NCI-H2107 (cell line): ENCODE results near the gene INCA1.
"Not testable (repeated sequence)": the region's sequence is repeated elsewhere in the genome, so short reads cannot be mapped to it uniquely, and the experiment has no call there.

Source experiments
- DNase-seq: peaks from one replicate; lab custom pipeline; 2025; lab: John Stamatoyannopoulos, UW

INCA1 gene

DNA sequence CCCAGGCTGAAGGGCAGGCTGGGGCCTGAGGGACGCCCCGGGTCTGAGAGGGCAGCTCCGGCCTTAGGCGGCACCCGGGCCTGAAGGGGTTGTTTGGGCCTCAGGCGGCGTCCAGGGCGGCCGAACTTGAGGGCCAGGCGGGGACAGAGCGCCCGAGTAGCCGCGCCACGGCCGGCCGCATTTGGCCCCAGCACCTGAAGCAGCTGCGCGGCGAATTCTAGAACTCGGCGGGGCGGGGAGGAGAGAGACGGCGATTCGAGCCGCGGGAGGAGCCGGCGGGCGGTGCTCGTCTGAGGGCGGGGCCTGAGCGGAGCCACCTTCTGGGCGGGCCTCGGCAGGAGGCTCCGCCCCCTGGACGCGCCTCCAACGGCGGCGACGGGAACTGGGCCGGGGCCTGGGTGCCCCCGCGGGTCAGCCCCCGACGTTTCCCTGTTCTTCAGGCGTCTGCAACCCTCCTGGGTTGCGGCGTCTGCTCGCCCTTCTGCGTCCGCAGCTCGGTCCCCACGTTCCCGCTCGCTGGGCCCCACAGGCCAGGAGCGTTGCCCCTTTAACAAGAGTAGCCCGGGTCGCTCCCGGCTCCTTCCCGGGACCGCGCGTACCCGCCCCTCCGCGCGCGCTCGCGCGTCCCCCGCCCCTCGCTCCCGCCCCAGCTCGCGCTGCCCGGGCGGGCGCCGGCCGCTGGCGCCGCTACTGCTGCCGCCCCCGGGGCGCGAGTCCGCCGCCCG, at the start of gene INCA1, which contains the start of gene KIF1C:
TSS of gene INCA1 (minus strand) at position 221 of the 725 bp plus-strand sequence. CDS start 3,085 bp downstream, outside the sequence.
TSS of gene KIF1C (plus strand) at position 649 of the 725 bp plus-strand sequence. CDS start 2,297 bp downstream, outside the sequence.
- DNase-seq: peak; percentile 47

GRCh38 chr17:5045496-5045895, 48.2 kb upstream of the INCA1 start:
- no peak for DNase-seq

DNA sequence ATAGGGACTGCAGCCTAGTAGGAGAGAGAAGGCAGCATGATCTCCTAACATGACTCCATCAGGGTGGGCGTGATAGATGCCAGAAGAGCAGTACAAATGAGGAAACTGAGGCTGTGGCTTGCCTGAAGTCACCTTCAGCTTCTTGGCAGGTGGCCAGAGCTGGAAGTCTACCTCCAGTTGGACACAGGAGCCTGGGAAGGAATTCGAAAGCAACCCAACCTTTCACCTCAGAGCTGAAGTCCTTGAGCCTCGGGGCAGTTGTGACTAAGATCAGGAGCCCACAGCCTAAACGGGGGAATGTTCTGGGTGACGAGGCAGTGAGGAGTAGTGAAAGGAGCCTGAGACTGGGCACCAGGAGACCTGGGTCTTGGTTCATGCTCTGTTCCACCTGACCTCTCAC, 47.3 kb upstream of the INCA1 start:
- no peak for DNase-seq

- no peak for DNase-seq
Measured at GRCh38 chr17:5043524-5043923, 46.2 kb upstream of the INCA1 start.

- no peak for DNase-seq
Measured at GRCh38 chr17:5042157-5043022, 45.1 kb upstream of the INCA1 start.

- no peak for DNase-seq
Measured at GRCh38 chr17:5035315-5035714, 38.0 kb upstream of the INCA1 start, which contains the start of gene SLC52A1. Gene SLC52A1 (minus strand): TSS chr17:5035426. CDS start chr17:5034606, 820 bp downstream.

DNA sequence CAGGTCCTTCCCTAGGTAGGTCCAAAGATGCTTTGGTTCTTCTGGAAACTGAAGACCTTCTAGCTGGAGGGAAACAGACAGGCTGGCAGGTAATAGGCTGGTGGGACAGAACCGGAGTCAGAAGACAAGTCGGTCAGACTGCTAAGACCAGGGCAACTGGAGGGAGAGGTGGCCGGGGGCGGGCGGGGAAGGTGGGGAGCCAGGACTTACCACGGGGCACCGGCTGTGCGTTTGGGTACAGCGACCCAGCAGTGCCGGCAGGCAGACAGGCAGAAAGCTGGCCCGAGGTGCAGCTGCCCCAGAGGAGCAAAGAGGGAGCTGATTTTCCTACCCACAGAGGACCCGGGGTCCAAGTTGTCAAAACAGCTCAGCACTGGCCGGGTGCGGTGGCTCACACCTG, 37.3 kb upstream of the INCA1 start:
- DNase-seq: no peak

- DNase-seq: no peak
Measured at GRCh38 chr17:5034063-5034462, 36.7 kb upstream of the INCA1 start.

DNA sequence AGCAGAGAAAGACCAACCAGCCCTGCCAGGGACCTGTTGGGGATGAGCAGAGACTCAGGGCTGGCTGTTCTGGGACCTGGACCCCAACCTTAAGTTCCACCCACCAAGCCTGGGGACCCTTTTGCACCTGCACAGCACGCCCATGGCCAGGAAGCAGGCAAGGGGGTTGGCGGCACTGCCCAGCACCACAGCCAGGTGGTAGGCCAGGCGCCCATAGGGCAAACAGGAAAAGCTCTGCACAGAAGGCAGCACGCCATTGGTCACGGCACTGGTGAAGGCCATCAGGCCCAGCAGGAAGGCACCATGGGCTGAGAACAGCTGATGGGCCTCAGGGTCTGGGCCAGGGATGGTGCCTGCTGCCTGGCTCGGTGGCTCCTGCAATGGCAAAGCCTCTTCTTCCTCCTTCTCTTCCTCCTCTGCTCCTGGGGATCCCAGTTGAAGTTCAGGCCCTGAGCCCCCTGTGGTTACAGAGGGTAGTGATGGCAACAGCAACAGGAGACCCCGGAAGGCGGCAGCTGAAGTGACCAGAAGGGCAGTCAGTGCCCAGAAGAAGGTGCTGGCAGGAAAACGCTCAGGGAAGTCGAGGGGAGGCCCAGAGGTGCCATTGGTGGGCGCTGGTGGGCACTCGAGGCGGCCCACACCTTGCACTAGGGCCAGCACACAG, 36.2 kb upstream of the INCA1 start:
- no peak for DNase-seq

DNA sequence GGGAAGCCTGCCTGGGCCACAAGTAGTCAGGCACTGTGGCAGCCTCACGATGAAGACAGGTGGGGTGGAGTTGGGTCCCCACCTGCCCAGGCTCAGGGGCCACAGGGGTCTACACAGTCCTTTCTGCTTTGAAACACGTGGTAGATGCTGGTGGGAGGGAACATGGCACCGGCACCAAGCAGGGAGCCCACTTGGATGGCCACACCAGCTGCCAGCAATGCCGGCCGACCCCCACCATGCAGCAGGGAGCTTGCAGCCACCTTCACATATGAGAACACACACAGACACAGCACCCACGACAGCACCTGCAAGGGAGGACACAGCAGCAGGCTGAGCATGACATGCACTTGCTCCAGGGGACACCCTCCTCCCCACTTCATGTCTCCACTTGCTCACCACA, 35.5 kb upstream of the INCA1 start:
- no peak for DNase-seq

- no peak for DNase-seq
Measured at GRCh38 chr17:5031365-5032082, 34.2 kb upstream of the INCA1 start.

GRCh38 chr17:5030168-5030567, 32.8 kb upstream of the INCA1 start:
- DNase-seq: not testable (repeated sequence)

- DNase-seq: no peak
Measured at GRCh38 chr17:5027916-5028315, 30.6 kb upstream of the INCA1 start.

DNA sequence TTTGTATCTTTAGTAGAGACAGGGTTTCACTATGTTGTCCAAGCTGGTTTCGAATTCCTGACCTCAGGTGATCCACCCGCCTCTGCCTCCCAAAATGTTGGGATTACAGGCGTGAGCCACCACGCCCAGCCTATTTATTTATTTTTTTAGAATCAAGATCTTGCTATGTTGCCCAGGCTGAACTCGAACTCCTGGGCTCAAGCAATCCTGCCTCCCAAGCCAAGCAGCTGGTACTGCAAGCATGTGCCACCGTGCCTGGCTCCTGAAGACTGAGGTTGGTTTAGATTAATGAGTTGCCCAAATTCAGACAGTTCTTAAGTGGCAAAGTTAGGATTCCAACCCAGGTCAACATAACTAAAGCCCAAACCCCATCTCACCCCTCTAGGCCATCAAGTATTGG, 30.0 kb upstream of the INCA1 start:
- DNase-seq: no peak

GRCh38 chr17:5024604-5025003, 27.3 kb upstream of the INCA1 start:
- no peak for DNase-seq

DNA sequence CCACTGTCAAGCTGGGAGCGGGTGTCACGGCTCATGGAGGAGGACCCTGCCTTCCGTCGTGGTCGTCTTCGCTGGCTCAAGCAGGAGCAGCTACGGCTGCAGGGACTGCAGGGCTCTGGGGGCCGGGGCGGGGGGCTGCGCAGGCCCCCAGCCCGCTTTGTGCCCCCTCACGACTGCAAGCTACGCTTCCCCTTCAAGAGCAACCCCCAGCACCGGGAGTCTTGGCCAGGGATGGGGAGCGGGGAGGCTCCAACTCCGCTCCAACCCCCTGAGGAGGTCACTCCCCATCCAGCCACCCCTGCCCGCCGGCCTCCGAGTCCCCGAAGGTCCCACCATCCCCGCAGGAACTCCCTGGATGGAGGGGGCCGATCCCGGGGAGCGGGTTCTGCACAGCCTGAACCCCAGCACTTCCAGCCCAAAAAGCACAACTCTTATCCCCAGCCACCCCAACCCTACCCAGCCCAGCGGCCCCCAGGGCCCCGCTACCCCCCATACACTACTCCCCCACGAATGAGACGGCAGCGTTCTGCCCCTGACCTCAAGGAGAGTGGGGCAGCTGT, 26.3 kb upstream of the INCA1 start:
- no peak for DNase-seq

DNA sequence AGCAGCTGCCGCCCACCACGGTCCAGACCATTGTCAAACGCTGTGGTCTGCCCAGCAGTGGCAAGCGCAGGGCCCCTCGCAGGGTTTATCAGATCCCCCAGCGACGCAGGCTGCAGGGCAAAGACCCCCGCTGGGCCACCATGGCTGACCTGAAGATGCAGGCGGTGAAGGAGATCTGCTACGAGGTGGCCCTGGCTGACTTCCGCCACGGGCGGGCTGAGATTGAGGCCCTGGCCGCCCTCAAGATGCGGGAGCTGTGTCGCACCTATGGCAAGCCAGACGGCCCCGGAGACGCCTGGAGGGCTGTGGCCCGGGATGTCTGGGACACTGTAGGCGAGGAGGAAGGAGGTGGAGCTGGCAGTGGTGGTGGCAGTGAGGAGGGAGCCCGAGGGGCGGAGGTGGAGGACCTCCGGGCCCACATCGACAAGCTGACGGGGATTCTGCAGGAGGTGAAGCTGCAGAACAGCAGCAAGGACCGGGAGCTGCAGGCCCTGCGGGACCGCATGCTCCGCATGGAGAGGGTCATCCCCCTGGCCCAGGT, 24.9 kb upstream of the INCA1 start:
- DNase-seq: no peak

DNA sequence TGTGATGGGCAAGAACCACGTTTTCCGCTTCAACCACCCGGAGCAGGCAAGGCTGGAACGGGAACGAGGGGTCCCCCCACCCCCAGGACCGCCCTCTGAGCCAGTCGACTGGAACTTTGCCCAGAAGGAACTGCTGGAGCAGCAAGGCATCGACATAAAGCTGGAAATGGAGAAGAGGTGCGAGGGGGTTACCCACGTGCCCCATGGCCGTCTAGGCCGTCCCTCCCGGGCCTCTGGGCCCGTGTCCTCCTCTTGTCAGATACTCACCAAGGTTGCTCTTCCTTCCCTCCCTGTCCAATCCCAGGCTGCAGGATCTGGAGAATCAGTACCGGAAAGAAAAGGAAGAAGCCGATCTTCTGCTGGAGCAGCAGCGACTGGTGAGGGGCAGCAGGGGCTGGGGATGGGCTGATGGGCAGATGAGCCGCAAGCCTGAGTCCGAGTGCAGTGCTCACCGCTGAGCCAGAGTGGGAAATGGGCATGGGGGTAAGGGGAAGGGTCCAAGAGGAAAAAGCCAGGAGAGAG, 23.2 kb upstream of the INCA1 start:
- DNase-seq: no peak

DNA sequence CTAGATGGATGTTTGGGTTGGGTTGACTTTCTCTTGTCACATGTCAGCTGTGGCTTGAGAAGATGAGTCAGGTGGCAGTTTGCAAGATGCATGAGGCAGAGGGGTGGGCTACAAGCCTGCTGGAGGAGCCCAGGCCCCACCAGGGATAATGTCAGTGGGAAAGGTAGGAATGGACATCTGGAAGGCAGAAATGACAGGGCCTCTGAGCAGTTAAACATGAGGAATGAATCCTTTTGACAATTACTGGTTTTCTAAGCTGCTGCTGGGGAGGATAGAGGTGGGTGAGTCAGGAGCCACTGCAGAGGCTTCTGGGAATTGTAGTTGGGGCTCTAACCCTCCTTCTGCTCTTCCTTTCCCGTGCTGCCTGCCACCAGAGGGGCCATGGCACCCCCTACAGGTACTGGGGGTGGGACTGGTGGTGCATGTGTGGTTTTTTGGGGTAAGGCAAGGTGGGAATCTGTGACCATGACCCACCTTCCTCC, 22.2 kb upstream of the INCA1 start:
- no peak for DNase-seq

GRCh38 chr17:5014357-5014756, 17.0 kb upstream of the INCA1 start:
- no peak for DNase-seq

DNA sequence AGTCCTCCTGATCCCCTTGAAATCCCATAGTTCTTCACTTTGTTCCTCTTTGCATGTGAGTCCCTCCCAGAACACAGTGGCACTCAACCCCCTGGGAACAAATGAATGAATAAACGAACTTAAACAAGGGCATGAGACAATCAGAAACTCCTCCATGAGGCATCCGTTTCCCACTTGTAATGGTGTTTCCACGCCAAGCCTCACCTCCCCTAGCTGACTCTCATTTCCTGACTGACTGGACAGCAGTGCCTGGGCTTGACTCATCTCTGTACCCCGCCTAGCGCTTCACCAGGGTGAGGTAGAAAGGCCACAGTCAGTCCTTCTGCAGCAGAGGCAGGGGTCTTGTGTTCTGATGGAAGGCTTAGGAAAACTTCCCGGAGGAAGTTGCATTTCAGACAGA, 14.6 kb upstream of the INCA1 start:
- no peak for DNase-seq
